ENCODE data around the gene PPFIA3. TPM values are rescaled to one million over a fixed set of nuclear protein-coding genes. Genes with fewer than 3 reads are reported as not detected.
A peak's percentile ranks its signal among the peaks of the same experiment; 100 is the strongest.
"Not testable (repeated sequence)": the region's sequence is repeated elsewhere in the genome, so short reads cannot be mapped to it uniquely, and the experiment has no call there.

PPFIA3 gene
- total and polyA plus RNA-seq, 9 donors = 5.5 to 11.1 (median 8.2) TPM

DNA sequence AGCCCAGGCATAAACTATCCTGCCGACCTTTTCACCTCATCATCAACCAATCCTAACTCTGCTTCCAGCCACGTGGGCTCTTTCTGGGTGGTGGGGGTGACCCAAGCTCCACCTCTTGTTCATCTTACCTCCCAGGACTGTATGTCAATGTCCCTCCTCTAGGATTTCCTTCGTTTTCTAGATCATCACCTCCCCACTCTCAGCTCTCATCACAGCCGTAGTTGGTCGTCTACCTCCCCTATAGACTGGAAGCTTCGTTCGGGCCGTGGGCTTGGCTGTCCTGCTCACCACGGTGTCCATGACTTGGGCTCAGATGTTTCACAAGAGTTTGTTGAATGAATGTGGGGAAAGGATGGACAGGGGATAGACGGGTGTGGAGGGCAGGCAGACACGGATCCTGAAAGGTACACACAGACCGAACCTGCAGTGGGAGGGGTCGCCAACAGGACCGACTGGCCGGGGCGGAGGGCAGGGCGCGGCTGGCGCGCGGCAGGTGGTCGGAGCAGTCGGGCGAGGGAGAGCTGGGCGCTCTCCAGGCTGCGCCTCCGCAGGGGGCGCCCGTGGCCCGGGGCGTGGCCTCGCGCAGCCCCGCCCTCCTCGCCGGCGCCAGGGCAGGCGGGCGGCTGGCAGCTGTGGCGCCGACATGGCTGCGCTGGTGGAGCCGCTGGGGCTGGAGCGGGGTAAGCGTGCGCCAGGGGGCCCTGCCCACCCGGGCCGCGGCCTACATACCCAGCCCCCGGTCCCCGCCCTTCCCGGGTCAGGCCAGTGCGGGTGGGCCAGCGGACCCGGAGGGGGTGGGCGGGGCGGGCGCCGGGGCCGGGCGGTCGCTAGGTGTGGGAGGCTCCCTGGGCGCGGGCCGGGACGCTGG lies 5.3 kb upstream of the PPFIA3 start, which contains the start of gene LIN7B:
TSS of gene LIN7B (plus strand) at position 609 of the 868 bp plus-strand sequence. CDS start at position 644, 35 bp downstream.
- Histone ChIP-seq H3K9me3 (replicated peaks; ENCODE audit: control insufficient read depth, low read depth, low read length) (no peaks in the 10 kb centered on the region), H3K4me1 (ENCODE audit: control insufficient read depth, insufficient read depth, low read length) (peaks cover 27% of the 10 kb centered on the region)
- peak; percentile 75 for DNase-seq

GRCh38 chr19:49114630-49115363 lies 4.5 kb upstream of the PPFIA3 start:
- 4% methylated on average over 53 of the region's 68 CpGs for WGBS (ENCODE audit: insufficient coverage)
- Histone ChIP-seq H3K27me3 (ENCODE audit: control insufficient read depth, insufficient read depth, low read length) (peaks cover 2% of the 10 kb centered on the region), H3K4me1 (ENCODE audit: control insufficient read depth, insufficient read depth, low read length) (peaks cover 33% of the 10 kb centered on the region)

More for the DNA sequence above, 5.3 kb upstream of the PPFIA3 start, which contains the start of gene LIN7B:
- under 1% methylated on average over 63 of the region's 66 CpGs for WGBS (ENCODE audit: insufficient coverage)
- Histone ChIP-seq H3K4me3 (ENCODE audit: low read length) (peak within 1 kb of the TSS; percentile 73), H3K27me3 (ENCODE audit: control insufficient read depth, insufficient read depth, low read length) (no peaks in the 10 kb centered on the region), H3K27ac (ENCODE audit: low read length) (peak within 1 kb of the TSS; percentile 67), H3K36me3 (ENCODE audit: control insufficient read depth, insufficient read depth, low read length) (peaks cover 14% of the 10 kb centered on the region)

GRCh38 chr19:49116544-49116943 lies 2.8 kb upstream of the PPFIA3 start:
- peaks cover 34% of the 10 kb centered on the region for H3K4me1 ChIP-seq (ENCODE audit: control insufficient read depth, insufficient read depth, low read length)

More at GRCh38 chr19:49114630-49115363, 4.5 kb upstream of the PPFIA3 start:
- H3K4me3 ChIP-seq (ENCODE audit: low read length) = peak overlapping the region; percentile 73
- no peaks in the 10 kb centered on the region for H3K9me3 ChIP-seq (replicated peaks; ENCODE audit: control insufficient read depth, low read depth, low read length)
- DNase-seq = peak; percentile 84
- H3K27ac ChIP-seq (ENCODE audit: low read length) = peak overlapping the region; percentile 67
- peaks cover 7% of the 10 kb centered on the region for H3K36me3 ChIP-seq (ENCODE audit: control insufficient read depth, insufficient read depth, low read length)

DNA sequence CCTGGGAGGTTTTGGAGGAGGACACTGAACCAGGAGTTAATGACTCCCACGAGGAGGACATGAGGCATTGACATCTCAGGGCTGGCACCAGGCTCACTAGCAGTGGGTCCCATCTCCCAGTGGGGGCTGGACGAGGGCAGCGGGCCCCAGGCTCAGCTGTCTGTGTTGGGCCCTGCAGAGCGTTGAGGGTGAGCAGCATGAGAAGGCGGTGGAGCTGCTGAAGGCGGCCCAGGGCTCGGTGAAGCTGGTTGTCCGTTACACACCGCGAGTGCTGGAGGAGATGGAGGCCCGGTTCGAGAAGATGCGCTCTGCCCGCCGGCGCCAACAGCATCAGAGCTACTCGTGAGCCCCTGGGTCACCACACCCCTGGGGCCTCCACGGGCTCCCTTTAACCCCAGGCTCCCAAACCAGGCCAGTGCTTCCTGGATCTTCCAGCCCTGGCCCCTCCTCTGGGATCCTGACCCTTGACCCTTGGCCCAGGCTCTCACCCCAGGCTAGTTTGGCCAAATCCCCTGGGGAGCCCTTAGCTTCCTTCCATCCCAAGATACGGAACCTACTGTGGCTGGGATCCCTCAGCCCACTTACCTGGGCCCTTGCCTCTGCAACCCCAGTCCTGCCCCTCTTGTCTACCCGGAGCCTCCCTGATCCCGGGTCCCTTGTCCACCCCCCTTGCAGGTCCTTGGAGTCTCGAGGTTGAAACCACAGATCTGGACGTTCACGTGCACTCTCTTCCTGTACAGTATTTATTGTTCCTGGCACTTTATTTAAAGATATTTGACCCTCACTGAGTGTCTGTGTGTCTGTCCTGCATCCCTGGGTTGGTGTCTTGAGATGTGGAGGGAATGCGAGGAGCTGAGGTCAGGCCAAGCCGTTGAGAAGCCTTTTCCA lies 1.4 kb upstream of the PPFIA3 start:
- H3K27ac ChIP-seq (ENCODE audit: low read length) = peak overlapping the region; percentile 95
- peaks cover 4% of the 10 kb centered on the region for H3K36me3 ChIP-seq (ENCODE audit: control insufficient read depth, insufficient read depth, low read length)
- H3K9me3 ChIP-seq (replicated peaks; ENCODE audit: control insufficient read depth, low read depth, low read length) = no peaks in the 10 kb centered on the region
- H3K4me3 ChIP-seq (ENCODE audit: low read length) = peak overlapping the region; percentile 89
- peaks cover 34% of the 10 kb centered on the region for H3K4me1 ChIP-seq (ENCODE audit: control insufficient read depth, insufficient read depth, low read length)
- WGBS (ENCODE audit: insufficient coverage) = 71% methylated on average over 23 of the region's 26 CpGs
- H3K27me3 ChIP-seq (ENCODE audit: control insufficient read depth, insufficient read depth, low read length) = peaks cover 13% of the 10 kb centered on the region
- DNase-seq = no peak

More at GRCh38 chr19:49116544-49116943, 2.8 kb upstream of the PPFIA3 start:
- no CpG with 5 or more reads among the region's 1 CpG for WGBS (ENCODE audit: insufficient coverage)
- H3K9me3 ChIP-seq (replicated peaks; ENCODE audit: control insufficient read depth, low read depth, low read length) = no peaks in the 10 kb centered on the region
- peaks cover 13% of the 10 kb centered on the region for H3K27me3 ChIP-seq (ENCODE audit: control insufficient read depth, insufficient read depth, low read length)
- H3K4me3 ChIP-seq (ENCODE audit: low read length) = no peak overlapping the region
- peaks cover 4% of the 10 kb centered on the region for H3K36me3 ChIP-seq (ENCODE audit: control insufficient read depth, insufficient read depth, low read length)
- DNase-seq = no peak
- no peak overlapping the region for H3K27ac ChIP-seq (ENCODE audit: low read length)

DNA sequence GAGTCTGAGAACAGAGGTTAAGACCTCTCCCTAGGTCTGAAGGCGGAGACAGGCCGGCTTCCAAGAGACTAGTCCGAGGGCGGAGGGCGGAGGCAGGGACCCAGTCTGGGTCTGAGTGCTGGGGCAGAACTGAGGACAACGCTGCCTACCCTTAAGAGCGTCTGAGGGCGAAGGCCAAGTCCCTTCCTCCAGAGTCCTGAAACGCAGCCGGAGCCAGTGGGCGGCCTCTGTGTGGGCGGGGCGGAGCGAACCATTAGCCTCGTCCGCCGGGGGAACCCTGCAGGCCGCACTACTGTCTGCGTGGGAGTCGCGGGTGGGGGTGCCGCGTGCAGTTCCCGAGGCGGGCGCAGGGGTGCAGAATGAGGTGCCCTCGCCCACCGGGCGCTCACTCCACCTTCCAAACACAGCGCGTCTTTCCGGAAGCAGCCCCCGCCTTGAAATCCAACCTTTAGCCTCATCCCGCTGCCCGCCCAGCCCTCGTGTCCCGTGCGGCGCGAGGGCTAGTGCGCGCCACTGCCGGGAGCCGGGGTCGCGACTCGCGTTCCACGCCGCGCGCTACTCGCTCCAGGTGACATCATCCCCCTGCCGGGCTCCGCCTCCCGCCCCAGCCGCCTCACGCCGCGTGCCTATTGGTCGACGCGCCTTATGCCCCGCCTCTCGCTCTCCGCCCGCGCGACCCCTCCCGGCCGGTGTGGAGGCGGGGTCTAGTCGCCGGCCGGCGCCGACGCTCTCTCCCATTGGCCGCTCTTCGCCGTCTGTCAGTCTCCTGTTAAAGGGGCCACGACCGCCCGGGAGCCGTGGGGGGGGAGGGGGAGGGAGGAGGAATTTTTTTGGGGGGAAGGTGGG lies 556 bp upstream of the PPFIA3 start, which contains the start of gene C19orf73:
TSS of gene C19orf73 (minus strand) at position 579 of the 846 bp plus-strand sequence. CDS start at position 458, 121 bp downstream.
- H3K9me3 ChIP-seq (replicated peaks; ENCODE audit: control insufficient read depth, low read depth, low read length) = no peaks in the 10 kb centered on the region
- H3K36me3 ChIP-seq (ENCODE audit: control insufficient read depth, insufficient read depth, low read length) = peaks cover 4% of the 10 kb centered on the region
- peak; percentile 97 for DNase-seq
- H3K4me3 ChIP-seq (ENCODE audit: low read length) = peak within 1 kb of the TSS; percentile 89
- 1% methylated on average over 74 of the region's 85 CpGs for WGBS (ENCODE audit: insufficient coverage)
- H3K27me3 ChIP-seq (ENCODE audit: control insufficient read depth, insufficient read depth, low read length) = peaks cover 13% of the 10 kb centered on the region
- H3K4me1 ChIP-seq (ENCODE audit: control insufficient read depth, insufficient read depth, low read length) = peaks cover 27% of the 10 kb centered on the region
- H3K27ac ChIP-seq (ENCODE audit: low read length) = peak within 1 kb of the TSS; percentile 95

DNA sequence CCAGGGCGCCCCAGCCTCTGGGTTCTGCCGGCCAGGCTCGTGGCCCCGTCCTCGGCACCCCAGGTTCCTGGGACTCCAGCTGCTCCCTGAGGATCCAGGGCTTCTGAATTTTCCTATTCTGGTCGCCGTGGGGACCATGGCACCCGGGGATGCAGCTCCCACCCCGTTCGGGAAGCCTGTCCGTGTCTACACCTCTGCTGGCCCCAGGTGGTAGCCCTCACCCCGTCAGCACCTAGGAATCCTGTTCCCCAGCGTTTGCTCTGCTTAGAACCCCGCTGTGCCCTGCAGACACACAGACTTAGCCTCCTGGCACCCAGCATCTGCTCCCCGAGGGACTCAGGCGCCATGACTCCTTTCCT lies 960 bp downstream of the PPFIA3 start:
- H3K4me1 ChIP-seq (ENCODE audit: control insufficient read depth, insufficient read depth, low read length) = peaks cover 25% of the 10 kb centered on the region
- no peak overlapping the region for H3K4me3 ChIP-seq (ENCODE audit: low read length)
- H3K27ac ChIP-seq (ENCODE audit: low read length) = no peak overlapping the region
- 7% methylated on average over 16 of the region's 16 CpGs for WGBS (ENCODE audit: insufficient coverage)
- no peaks in the 10 kb centered on the region for H3K9me3 ChIP-seq (replicated peaks; ENCODE audit: control insufficient read depth, low read depth, low read length)
- peaks cover 15% of the 10 kb centered on the region for H3K27me3 ChIP-seq (ENCODE audit: control insufficient read depth, insufficient read depth, low read length)
- DNase-seq = no peak
- H3K36me3 ChIP-seq (ENCODE audit: control insufficient read depth, insufficient read depth, low read length) = peaks cover 4% of the 10 kb centered on the region

- Histone ChIP-seq H3K9me3 (replicated peaks; ENCODE audit: control insufficient read depth, low read depth, low read length) (no peaks in the 10 kb centered on the region), H3K27me3 (ENCODE audit: control insufficient read depth, insufficient read depth, low read length) (peaks cover 15% of the 10 kb centered on the region), H3K27ac (ENCODE audit: low read length) (no peak overlapping the region), H3K4me1 (ENCODE audit: control insufficient read depth, insufficient read depth, low read length) (peaks cover 27% of the 10 kb centered on the region), H3K36me3 (ENCODE audit: control insufficient read depth, insufficient read depth, low read length) (peaks cover 4% of the 10 kb centered on the region), H3K4me3 (ENCODE audit: low read length) (no peak overlapping the region)
- no peak for DNase-seq
- whole genome bisulfite sequencing (ENCODE audit: insufficient coverage) = 80% methylated on average over 1 of the region's 2 CpGs
Measured at GRCh38 chr19:49120868-49121267, 1.5 kb downstream of the PPFIA3 start.

DNA sequence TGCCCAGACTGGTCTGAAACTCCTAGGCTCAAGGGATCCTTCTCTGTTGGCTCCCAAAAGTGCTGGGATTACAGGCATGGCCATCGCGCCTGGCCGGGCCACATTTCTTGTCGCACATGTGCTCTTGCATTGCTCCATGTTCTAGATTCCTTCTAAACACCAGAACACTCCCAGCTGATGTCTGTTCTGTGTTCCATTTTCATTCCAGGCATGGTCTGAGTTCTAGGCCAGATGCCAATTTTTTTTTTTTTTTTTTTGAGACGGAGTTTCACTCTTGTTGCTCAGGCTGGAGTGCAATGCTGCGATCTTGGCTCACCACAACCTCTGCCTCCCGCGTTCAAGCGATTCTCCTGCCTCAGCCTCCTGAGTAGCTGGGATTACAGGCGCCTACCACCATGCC lies 2.5 kb downstream of the PPFIA3 start:
- WGBS (ENCODE audit: insufficient coverage) = 78% methylated on average over 5 of the region's 10 CpGs
- not testable (repeated sequence) for H3K4me3 ChIP-seq (ENCODE audit: low read length); H3K9me3 ChIP-seq (replicated peaks; ENCODE audit: control insufficient read depth, low read depth, low read length); H3K36me3 ChIP-seq (ENCODE audit: control insufficient read depth, insufficient read depth, low read length); DNase-seq; H3K27ac ChIP-seq (ENCODE audit: low read length)
- Histone ChIP-seq H3K4me1 (ENCODE audit: control insufficient read depth, insufficient read depth, low read length) (peaks cover 27% of the 10 kb centered on the region), H3K27me3 (ENCODE audit: control insufficient read depth, insufficient read depth, low read length) (peaks cover 15% of the 10 kb centered on the region)

- H3K4me3 ChIP-seq (ENCODE audit: low read length); H3K27ac ChIP-seq (ENCODE audit: low read length); DNase-seq; H3K36me3 ChIP-seq (ENCODE audit: control insufficient read depth, insufficient read depth, low read length); H3K9me3 ChIP-seq (replicated peaks; ENCODE audit: control insufficient read depth, low read depth, low read length): not testable (repeated sequence)
- Histone ChIP-seq H3K4me1 (ENCODE audit: control insufficient read depth, insufficient read depth, low read length) (peaks cover 25% of the 10 kb centered on the region), H3K27me3 (ENCODE audit: control insufficient read depth, insufficient read depth, low read length) (peaks cover 15% of the 10 kb centered on the region)
- whole genome bisulfite sequencing (ENCODE audit: insufficient coverage) = 83% methylated on average over 11 of the region's 11 CpGs
Measured at GRCh38 chr19:49123285-49123684, 3.9 kb downstream of the PPFIA3 start.

Data from muscle of leg (tissue), 11 donors.